Activated CD8-positive, alpha-beta memory T cell treated with anti-CD3 and anti-CD28 coated beads, Interleukin-2, amount 50 U/mL, for 48 hours (primary cell): ENCODE results near the gene CATSPERD.
"Not testable (repeated sequence)": the region's sequence is repeated elsewhere in the genome, so short reads cannot be mapped to it uniquely, and the experiment has no call there.

ENCODE experiments used
- DNase-seq: peaks from one replicate; pipeline ENCODE4 v3.0.0-alpha.2; 2020

The CATSPERD gene

GRCh38 chr19:5698635-5699422 is 21.6 kb upstream of the CATSPERD start:
- DNase-seq: no peak

GRCh38 chr19:5700455-5701092 is 19.9 kb upstream of the CATSPERD start:
- DNase-seq: peak; percentile 58

- not testable (repeated sequence) for DNase-seq
Observed at GRCh38 chr19:5702053-5702410, 18.4 kb upstream of the CATSPERD start.

- DNase-seq: no peak
Observed at GRCh38 chr19:5703819-5704818, 16.3 kb upstream of the CATSPERD start.

GRCh38 chr19:5705552-5705951 is 14.9 kb upstream of the CATSPERD start:
- no peak for DNase-seq

GRCh38 chr19:5706876-5707573 is 13.4 kb upstream of the CATSPERD start:
- DNase-seq: no peak

GRCh38 chr19:5707576-5708575 is 12.6 kb upstream of the CATSPERD start:
- DNase-seq: no peak

GRCh38 chr19:5711025-5711424 is 9.4 kb upstream of the CATSPERD start:
- no peak for DNase-seq

- DNase-seq: no peak
Observed at GRCh38 chr19:5711713-5712161, 8.7 kb upstream of the CATSPERD start.

GRCh38 chr19:5713228-5713627 is 7.2 kb upstream of the CATSPERD start:
- DNase-seq: no peak

GRCh38 chr19:5714816-5715215 is 5.6 kb upstream of the CATSPERD start:
- no peak for DNase-seq

- DNase-seq: no peak
Observed at GRCh38 chr19:5717215-5717935, 3.1 kb upstream of the CATSPERD start.

GRCh38 chr19:5718037-5718578 is 2.3 kb upstream of the CATSPERD start:
- peak; percentile 83 for DNase-seq

- peak; percentile 60 for DNase-seq
Observed at GRCh38 chr19:5718579-5719273, 1.7 kb upstream of the CATSPERD start.

- peak; percentile 73 for DNase-seq
Observed at GRCh38 chr19:5719274-5719960, 1.0 kb upstream of the CATSPERD start.

GRCh38 chr19:5727453-5728050 is 7.1 kb downstream of the CATSPERD start:
- DNase-seq: no peak

- DNase-seq: not testable (repeated sequence)
Observed at GRCh38 chr19:5733172-5733571, 12.7 kb downstream of the CATSPERD start.

- DNase-seq: no peak
Observed at GRCh38 chr19:5738423-5738822, 18.0 kb downstream of the CATSPERD start.

GRCh38 chr19:5742051-5742450 is 21.6 kb downstream of the CATSPERD start:
- no peak for DNase-seq
